NCI-H1417 treated with DMSO at 0.1 percent for 48 hours (cell line): ENCODE results near the gene MMP11.

Experiments
- DNase-seq: peaks from one replicate; lab custom pipeline; 2025; lab: John Stamatoyannopoulos, UW

Gene MMP11

DNA sequence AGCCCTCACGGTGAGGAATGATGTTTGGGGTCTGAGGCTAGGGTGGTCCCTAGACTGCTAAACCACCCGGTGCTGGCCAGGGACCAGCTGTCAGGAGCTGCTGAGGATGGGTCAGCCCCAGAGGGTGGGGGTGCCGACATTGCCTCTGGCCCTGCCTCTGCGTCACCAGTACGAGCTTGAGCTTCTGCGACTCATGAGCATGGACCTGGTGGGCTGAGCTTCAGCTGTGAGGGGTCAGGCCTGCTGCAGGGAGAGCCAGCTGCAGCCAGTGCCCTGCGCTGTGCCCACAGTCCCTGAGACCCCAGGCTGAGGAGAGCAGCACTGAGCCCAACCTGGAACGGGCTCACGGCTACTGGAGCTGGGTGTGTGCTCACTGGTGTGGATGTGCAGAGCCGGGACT lies 59.1 kb downstream of the MMP11 start:
- DNase-seq: no peak

DNA sequence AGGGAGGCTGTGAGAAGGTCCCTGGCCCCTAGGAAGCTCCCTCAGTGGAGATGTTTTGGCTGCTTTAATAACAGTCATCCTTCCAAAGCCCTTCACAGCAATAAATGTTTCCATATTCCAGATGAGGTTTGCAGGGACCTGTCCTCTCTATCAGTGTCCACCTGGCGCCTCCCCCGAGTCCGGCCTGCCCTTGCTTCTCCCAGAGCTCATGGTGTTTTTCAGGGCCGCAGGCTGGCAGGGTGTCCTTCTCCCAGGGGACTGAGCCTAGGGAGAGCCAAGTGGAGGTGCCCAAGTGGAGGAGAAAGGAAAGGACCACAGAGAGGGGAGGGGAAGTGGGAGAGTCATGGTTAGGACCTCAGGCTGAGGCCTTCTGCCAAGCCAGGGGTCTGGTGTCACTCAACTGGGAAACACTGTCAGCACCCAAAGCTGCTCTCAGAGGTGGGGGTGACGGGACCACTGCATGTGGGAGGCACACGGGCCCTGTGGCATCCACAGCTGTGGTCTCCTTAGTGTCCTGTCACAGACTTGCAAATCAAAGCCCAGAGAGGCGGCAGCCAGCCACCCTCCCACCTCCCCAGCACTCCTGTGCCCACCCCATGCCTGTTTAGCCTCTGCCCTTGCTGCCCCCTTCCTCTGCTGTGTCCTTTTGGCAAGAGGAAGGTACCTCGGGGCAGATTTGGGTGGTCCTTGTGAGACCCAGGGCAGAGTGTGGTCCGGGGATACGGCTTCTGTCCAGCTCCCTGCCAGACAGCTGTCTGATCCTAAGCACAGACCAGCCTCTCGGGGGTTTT lies 59.8 kb downstream of the MMP11 start:
- DNase-seq: no peak

DNA sequence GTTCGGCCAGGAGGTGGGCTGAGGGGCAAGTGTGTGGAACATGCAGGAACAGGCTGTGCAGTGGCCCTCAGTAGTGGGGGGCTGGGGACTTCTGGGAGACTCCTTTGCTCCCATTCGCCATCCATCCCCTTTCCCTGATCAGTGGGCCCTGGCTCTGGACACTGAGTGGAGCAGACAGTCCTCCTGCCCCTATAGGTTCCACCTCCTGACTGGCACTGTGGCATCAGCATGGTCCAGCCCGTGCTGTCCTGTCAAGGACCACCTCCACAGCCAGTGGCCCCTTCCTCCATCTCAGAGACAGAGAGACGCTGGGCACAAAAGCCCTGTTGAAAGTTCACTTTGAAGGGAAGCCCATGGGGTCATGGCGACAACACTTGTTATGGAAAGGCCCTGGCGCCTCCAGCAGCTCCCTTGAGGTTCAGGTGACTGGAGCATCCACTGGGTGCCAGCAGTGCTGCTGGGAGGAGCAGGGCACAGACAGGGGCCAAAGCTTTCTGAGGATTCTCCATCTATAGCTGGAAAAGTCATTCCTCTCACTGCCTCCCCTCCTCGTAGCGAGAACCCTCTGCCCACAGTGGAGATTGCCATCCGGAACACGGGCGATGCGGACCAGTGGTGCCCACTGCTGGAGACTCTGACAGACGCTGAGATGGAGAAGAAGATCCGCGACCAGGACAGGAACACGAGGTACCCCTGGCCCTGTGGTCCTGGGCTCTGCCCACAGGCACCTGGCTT lies 60.5 kb downstream of the MMP11 start:
- DNase-seq: no peak
